Measurements from ENCODE around the gene APOE.

DNA sequence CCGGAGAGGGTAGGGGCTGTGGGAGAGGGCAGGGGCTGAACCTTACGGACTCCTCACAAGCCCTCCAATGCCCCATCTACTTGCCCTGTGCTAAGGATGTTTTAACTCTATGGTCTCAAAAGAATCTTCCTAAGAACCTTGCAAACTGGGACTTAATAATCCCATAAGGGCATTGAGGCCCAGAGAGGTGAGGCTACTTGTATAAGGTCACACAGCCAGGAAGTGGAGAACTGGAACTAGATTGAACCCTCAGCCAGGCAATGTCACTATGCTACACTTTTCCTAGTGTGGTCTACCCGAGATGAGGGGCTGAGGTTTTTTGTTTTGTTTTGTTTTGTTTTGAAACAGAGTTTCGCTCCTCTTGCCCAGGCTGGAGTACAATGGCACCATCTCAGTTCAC is 25.9 kb downstream of the APOE start:
- TF ChIP-seq, protein P1, sequence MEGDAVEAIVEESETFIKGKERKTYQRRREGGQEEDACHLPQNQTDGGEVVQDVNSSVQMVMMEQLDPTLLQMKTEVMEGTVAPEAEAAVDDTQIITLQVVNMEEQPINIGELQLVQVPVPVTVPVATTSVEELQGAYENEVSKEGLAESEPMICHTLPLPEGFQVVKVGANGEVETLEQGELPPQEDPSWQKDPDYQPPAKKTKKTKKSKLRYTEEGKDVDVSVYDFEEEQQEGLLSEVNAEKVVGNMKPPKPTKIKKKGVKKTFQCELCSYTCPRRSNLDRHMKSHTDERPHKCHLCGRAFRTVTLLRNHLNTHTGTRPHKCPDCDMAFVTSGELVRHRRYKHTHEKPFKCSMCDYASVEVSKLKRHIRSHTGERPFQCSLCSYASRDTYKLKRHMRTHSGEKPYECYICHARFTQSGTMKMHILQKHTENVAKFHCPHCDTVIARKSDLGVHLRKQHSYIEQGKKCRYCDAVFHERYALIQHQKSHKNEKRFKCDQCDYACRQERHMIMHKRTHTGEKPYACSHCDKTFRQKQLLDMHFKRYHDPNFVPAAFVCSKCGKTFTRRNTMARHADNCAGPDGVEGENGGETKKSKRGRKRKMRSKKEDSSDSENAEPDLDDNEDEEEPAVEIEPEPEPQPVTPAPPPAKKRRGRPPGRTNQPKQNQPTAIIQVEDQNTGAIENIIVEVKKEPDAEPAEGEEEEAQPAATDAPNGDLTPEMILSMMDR (conservative IDR thresholded peaks at IDR 0.05; ENCODE audit: low read depth, low read length) = no peak
- TF ChIP-seq EZH2 (IDR thresholded peaks at IDR 0.05; ENCODE audit: borderline replicate concordance, low read depth, low read length, poor library complexity, severe bottlenecking) = no peak

All from A673 (cell line).